ENCODE data around the gene NSDHL.

Gene NSDHL

DNA sequence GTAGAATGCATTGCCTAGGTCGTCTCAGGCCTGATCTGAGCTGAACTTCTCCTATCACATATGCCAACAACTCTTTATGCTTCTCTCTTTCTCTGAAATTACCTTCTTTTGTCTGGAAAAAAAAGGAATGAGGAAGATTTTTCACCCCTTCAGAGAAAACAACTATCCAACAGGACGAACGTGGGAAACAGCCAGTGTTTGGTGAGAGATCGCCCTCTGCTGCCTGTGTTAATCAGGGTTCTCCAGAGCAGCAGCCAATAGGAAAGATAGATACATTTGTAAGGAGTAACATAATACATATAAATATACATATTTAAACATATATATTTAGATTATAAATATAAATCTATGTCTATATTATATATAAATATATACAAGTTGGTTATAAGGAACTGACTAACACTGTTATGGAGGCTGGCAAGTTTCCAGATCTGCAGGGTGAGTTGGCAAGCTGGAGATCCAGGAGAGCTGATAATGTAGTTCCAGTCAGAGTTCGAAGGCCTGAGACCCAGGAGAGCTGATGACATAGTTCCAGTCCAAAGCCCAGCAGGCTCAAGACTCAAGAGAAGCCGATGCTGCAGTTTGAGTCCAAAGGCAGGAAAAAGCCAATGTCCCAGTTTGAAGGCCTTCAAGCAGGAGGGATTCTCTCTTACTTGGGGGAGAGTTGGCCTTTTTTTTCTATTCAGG is 13.6 kb upstream of the NSDHL start:
- TF ChIP-seq, protein P1, sequence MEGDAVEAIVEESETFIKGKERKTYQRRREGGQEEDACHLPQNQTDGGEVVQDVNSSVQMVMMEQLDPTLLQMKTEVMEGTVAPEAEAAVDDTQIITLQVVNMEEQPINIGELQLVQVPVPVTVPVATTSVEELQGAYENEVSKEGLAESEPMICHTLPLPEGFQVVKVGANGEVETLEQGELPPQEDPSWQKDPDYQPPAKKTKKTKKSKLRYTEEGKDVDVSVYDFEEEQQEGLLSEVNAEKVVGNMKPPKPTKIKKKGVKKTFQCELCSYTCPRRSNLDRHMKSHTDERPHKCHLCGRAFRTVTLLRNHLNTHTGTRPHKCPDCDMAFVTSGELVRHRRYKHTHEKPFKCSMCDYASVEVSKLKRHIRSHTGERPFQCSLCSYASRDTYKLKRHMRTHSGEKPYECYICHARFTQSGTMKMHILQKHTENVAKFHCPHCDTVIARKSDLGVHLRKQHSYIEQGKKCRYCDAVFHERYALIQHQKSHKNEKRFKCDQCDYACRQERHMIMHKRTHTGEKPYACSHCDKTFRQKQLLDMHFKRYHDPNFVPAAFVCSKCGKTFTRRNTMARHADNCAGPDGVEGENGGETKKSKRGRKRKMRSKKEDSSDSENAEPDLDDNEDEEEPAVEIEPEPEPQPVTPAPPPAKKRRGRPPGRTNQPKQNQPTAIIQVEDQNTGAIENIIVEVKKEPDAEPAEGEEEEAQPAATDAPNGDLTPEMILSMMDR (IDR thresholded peaks at IDR 0.05; ENCODE audit: insufficient read depth, low read depth, low read length, missing control alignments) = peak; percentile 33
- no peak overlapping the region for H3K4me3 ChIP-seq (ENCODE audit: low read depth, low read length)
- peak; percentile 15 for DNase-seq (ENCODE audit: low read depth)

DNA sequence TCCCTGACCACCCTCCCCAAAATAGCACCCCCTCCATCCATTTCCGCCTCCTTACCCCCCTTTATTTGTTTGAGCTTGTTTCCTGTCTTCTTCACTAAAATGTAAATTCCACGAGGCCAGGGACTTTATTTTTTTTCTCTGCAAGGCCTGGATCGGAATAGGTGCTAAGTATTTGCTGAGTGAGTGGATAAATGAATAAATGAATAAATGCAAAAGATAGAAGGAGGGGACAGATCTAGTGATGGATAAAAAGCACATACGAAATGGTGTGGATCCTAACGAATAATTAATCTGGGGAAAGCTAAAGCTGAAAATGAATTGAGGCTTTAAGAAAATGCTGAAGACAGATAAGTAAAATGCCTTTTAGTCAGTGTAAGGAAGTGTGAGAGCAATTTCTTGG is 12.5 kb upstream of the NSDHL start:
- TF ChIP-seq, protein P1 (IDR thresholded peaks at IDR 0.05; ENCODE audit: insufficient read depth, low read depth, low read length, missing control alignments) = no peak
- no peak for DNase-seq (ENCODE audit: low read depth)
- no peak overlapping the region for H3K4me3 ChIP-seq (ENCODE audit: low read depth, low read length)

DNA sequence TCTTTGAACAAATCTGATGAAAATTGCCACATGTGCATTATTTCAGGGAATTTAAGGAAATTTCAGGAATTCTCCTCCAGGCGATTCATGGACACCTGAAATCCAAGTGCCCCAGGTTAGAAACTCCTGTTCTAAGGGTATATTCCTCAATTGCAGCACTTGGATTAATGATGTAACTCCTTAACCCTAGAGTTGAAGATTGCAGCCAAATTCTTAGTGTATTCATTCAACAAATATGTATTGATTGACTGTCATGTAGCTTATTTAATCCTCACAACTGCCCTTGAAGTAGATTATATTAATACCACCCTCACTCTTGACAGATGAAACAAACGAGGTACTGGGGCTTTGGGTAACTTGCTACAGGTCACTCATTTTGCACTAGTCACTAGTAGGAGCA is 11.6 kb upstream of the NSDHL start:
- TF ChIP-seq, protein P1 (IDR thresholded peaks at IDR 0.05; ENCODE audit: insufficient read depth, low read depth, low read length, missing control alignments) = no peak

DNA sequence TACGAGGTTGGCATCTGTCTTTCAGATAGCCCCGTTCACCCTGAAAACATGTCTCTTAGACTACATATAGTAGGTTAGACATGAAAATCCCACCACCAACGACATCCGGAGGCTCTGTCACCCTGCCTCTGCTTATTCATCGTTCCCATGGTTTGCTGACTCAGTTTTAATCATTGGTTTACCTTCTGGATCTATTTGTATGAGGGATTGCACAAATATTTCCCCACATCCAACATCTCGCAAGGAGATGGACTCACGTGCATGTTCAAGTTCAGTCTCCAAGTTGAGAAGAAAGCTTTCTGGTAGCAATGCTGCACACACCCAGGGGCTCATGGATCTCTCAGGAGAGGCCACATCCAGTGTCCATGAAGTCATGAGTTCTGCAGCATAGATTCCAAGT is 11.1 kb upstream of the NSDHL start:
- DNase-seq (ENCODE audit: low read depth) = no peak
- no peak overlapping the region for H3K4me3 ChIP-seq (ENCODE audit: low read depth, low read length)
- TF ChIP-seq, protein P1 (IDR thresholded peaks at IDR 0.05; ENCODE audit: insufficient read depth, low read depth, low read length, missing control alignments) = no peak

More for the DNA sequence above, 11.6 kb upstream of the NSDHL start:
- no peak for DNase-seq (ENCODE audit: low read depth)
- H3K4me3 ChIP-seq (ENCODE audit: low read depth, low read length) = no peak overlapping the region

DNA sequence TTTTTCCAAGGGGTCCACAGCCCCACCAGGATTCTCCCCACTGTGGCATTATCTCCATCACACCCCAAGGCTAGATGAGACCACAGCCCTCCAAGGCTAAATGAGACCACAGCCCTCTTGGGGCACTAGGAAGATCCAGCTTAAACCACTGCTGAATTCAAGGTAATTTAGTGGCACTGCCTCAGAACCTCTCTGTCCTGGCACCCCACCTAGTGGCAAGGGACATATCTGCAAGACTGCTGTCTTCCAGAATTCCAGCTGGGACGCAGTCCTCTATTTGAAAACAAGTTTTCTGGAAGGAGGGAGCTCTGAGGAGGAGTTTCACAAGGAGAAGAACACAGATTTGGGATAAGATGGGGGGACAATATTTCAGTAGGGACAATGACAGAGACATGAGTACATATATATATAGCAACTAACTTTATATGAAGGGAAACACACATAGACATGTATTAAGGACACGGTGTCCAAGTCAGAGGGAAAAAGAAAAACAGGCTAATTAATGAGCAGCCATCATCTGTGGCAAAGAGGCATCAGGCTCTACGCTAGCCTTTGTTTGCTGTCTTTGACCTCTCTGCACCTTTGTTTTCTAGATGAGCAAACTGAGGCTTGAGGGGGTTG is 9.6 kb upstream of the NSDHL start:
- TF ChIP-seq, protein P1 (IDR thresholded peaks at IDR 0.05; ENCODE audit: insufficient read depth, low read depth, low read length, missing control alignments) = peak; percentile 52
- no peak overlapping the region for H3K4me3 ChIP-seq (ENCODE audit: low read depth, low read length)
- DNase-seq (ENCODE audit: low read depth) = peak; percentile 23

DNA sequence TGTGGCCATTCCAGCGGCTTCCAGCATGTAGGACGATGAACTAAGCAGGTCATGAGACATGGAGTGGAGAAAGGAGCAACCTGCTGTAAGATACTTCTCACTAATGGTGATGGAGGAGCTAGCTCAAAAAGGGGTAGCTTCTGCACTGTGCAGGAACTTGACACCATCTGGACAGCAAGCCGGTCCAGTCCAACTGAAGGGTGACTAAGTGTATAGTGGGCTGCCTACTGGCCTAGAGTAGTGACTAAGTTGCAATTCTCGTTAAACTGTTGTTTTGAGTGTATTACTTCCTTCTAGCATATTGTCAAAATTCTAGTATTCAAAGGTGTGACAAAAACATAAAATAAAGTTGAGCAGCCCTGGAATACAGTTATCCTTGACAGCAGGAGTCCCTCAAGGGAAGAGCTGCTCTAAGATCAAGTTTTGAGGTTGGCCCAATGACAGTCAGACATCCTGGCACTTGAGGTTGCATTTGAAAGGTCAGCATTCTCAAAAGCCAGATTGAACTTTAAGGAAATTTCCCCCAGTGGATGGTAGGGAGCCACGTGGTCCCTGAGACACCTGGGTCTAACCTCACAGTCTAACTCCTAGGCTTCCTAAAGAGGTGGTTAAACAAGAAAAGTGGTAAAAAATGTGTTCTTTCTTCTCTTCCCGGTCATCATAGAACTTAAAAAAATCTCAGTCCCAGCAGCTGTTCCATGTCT is 8.3 kb upstream of the NSDHL start:
- no peak for DNase-seq (ENCODE audit: low read depth)
- TF ChIP-seq, protein P1 (IDR thresholded peaks at IDR 0.05; ENCODE audit: insufficient read depth, low read depth, low read length, missing control alignments) = no peak
- H3K4me3 ChIP-seq (ENCODE audit: low read depth, low read length) = no peak overlapping the region
